NOMO-1 treated with DMSO at 0.1 percent for 48 hours (cell line): ENCODE data around the gene SLF2.
"Not testable (repeated sequence)": the region's sequence is repeated elsewhere in the genome, so short reads cannot be mapped to it uniquely, and the experiment has no call there.

Experiments
- DNase-seq: peaks from one replicate; lab custom pipeline; 2025; ENCODE audit not compliant: unreplicated experiment; lab: John Stamatoyannopoulos, UW

Gene SLF2

DNA sequence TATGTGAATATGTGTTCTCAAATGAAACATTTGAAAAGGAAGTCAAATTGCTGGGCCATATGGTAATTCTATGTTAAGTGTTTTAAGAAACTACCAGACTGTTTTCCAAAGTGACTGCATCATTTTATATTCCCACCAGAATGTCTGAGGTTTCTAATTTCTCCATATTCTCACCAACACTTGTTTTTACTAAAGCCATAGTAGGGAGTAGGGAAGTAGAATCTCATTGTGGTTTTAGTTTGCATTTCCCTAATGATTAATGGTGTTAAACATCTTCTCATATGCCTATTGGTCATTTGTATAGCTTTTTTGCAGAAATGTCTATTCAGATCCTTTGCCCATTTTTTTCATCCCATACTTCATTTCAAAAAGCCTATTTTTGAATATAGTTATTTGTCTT lies 47.5 kb downstream of the SLF2 start:
- DNase-seq = no peak

DNA sequence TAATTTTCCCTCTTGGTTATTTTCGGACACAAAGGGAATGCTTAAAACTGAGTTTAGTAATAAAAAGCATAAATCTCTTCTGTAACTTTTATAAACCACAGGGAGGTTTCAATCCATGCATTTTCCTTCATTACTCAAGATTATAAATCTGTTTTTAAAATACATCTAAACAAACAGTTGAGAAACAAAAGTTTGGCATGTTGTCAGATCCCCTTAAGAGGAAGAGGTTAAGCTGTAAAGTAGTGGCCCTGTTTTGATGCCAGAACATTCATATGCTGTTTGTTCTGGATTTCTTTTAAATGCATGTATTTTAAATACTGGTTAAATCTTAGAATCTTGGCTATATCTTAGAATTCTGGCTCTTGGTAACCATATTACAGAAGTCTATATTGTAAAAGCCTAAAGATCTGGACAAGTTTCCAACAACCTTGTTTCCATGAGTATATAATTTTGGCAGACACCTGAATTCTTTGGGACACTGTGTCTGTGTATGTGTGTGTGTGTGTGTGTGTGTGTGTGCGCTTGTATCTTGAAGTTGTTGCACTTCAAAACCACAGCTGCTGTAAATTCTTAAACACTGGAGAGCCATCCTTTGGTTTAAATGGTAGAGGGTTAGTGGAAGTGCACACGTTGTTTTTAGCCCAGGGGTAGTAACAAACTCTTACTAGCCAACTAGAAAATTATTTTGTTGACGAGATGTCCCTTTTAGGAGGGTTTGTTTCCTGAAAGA lies 49.8 kb downstream of the SLF2 start:
- DNase-seq = no peak

DNA sequence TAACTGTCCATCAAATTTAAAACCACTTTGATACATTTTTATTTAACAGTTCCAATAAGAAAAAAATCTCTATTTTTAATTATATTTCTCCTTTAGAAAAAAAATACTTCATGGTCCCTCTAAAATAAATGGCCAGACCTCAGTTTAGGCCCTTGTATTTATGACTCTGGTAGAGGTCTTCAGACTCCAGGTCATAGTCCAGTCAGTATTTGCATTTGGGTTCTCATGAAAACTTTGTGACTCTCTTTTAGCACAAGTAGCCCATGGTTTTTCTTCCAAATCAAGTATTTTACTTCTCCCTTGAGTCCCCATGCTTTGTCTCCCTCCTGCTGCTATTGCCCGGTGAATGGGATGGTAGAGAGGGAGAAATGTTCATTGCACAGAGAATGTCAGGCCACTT lies 51.1 kb downstream of the SLF2 start:
- DNase-seq = no peak

DNA sequence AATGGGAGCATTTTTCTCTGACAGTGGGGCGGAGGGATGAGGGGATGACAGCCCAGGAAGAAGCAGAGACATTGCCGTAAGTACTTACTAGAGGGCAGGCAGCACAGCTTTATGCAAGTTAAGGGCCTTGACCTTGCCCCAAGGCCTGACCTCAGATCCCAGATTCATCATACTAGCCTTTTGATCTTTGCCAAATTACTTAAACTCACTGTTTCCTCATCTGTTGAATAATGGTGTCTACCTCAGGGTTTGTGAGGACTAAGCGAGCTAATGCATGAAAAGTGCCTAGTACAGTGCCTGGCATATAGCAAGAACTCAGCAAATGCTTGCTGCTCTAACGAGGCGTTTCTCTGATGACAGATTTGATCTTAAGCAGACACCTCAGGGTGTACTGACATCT lies 53.1 kb downstream of the SLF2 start:
- DNase-seq = no peak

DNA sequence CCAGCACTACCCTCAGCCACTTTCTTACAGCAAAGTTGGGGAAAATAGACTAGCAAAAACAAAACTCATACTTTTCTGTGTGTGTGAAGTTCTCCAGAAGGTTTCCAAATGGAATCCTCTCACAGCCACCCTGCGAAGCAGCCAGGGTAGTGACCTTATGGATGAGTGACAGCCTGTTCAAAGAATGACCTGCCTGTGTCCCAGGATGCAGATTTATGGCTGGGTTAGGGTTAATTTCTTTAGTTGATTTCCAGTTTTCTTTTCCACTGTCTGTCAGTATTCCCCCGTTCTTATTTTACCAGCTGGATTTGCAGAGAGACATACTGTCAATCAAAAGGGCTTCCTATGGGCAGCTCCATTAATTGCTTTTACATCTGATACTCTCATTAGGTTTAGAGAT lies 54.1 kb downstream of the SLF2 start:
- DNase-seq = no peak

DNA sequence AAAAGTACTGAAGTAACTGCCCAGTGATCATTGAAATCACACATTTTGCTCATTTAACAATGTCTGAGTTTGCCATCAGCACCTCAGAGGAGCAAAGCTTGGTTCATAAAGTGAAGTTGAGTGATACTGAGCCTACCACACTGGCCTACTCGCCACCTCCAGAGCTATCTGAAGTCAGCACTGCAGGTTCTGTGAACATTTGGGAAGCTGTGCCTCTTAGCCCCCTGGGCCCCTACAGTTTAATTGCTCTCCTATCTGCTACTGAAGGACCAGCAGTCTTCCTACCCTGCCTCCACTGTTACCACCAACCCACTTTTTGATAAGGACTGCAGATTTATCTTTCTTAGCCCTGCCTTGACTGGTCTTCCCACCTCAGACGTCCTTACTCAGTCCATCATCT lies 54.6 kb downstream of the SLF2 start:
- DNase-seq = no peak

DNA sequence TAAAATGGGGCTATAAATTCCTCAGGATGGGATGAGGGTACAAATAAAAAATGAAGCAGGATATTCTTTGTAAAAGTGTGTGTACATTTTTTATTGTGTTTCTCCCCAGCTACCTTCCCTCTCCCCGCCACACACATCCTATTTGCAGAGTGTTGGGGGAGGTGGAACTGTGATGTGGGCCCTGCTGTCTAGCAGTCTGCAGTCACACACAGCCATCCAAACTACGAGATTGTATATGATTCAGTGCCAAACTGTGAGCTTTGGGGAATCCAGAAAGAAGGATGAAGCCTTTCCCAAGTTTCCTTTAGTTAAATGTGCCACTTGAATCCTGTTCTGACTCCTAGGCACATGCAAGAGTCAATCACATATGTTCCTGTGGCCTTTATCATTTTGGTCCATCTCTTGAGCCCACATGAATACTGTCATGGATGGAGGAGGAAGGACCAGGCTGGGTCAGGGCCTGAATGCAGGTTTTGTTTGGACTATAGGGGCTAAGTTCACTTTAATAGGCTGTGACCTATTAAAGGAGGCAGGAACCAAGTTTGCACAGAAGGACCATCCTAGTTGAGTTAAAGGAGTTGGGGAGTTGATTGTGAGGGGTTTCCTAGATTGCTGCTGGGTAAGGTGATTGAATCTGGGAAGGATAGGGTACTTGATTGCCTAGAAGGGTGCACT lies 55.4 kb downstream of the SLF2 start:
- no peak for DNase-seq

DNA sequence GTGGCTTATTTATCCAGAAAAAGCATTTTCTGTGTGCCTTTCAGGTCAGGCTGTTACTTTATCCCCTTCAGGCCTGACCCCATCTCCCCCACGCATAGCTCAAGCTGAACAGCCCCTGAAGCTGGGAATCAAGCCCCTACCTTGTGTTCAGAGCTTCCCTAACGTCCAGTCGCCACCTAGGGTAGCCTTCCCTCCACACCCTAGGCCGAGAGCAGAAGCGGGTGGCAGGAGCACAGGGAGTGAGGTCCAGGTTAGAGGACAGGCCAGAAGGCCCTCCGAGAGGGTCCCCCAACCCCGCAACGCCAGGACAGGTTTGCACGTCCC lies 56.1 kb downstream of the SLF2 start:
- no peak for DNase-seq

DNA sequence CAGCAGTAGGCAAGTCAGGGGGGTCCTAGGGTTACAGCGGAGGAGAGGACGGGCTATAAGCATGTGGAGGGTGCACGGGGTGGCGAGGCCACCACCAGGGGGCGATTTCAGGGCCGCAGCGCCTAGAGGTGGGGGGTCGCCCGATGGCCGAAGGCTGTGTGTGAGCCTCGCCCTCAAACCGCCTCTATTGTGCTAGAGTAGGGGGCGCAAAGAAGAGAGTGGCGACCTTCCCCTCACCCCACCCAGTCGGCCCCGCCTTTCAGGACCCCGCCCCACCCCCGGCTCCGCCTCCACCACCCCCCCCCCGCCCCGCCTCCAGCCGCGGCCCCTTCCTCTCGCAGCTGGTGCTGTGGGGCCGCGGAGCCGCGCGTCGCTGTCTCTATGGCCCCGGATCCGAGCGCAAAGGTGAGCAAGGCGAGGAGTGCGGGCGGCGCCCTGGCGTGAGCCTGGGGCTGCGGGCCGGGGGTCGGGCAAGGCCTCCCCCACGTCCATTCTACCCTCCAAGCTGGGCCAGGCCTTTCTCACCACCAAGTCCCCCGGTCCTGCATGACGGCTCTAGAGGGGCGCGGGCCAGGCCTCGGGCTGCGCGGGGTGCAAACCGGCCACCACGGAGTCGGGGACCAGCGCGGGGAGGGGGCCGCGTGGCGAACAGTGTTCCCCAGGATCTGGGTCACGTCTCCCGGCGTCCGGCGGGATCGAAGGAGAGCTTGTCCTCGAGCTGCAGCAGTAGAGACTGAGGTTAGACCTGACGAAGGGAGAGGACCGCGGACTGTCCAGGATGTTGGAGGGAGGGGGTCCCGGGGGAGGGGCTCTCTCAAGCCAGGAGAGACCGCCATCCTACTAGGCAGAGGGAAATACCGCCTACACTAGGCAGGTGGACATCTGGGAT lies 56.7 kb downstream of the SLF2 start, which contains the start of gene SEMA4G:
Gene SEMA4G (plus strand): TSS at position 318 of the 889 bp plus-strand sequence. CDS start 3,409 bp downstream, outside the sequence.
- DNase-seq = no peak

DNA sequence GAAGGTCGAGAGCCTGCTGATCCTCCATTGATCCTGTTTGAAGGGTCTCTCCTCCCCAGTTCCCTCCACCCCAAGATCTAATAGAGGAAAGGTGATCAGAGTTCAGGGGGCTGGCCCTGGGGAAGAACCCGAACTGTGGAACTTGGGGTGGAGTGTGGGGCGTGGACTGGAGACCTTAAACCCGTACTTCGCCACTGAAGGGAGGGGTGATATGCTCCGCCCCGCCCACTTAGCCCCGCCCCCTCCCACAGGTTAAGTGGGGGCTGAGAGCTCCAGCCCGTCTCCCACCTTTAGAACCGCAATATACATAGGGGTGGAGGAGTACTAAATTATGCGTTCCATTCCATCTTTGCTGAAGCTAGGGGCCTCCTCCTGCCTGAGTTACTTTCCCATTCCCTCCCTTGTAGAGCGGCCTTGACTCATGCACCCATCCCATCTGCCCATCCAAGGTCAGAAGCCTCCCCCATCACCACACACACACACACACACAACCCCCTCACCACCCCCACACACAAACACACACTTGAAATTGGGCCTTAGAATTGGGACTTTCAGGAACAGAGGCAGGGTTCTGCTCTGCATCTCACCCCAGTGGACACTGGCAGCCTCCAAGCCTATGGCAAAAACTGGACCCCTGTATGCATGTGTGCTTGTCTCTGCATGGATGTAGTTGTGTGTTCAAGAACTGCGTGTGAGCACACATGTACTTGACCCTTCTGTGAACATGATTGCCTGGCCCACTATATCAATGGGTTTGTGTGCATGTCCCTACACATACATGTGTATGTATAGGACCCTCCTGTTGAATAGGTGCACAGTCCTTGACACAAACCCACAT lies 57.5 kb downstream of the SLF2 start:
- no peak for DNase-seq

DNA sequence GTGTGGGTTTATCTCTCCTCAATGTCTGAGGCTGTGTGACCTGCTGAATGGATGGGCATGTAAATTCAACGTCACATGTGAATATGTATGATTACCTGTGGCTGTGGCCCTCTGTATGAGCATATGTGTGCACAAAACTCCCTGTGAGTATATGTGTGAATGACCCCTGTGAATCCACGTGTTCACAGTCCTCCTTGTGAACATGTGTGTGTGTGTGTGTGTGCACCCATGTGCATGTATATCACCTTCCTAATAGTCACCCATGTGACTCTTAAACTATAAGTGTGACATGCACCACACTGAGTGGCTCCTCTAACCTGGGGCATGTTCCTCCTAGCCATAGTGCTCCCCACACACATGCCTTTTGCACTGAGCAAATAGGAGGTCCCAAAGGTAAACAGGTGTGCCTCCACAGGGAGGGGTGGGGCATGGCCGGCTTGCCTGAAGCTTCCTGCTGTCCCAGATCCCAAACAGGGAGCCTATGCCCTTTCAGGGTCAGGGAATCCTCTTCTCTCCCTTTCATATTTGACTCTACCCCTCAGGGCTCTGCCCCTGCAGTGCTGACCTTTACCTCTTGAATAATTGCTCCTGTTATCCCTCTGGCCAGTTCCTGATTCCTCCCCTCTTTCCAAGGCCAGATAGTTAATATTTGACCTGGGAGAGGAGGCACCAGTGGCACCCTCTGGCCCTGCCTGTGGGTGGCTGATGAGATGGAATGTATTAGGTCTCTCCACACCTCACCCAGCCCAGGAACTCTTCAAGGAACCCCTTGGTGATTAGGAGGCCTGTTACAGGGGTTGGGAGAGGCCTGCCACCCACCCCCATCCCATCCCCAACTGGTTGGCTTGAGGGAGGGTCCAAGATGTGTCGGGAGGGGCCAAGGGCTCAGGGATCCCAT lies 58.4 kb downstream of the SLF2 start:
- DNase-seq = no peak

DNA sequence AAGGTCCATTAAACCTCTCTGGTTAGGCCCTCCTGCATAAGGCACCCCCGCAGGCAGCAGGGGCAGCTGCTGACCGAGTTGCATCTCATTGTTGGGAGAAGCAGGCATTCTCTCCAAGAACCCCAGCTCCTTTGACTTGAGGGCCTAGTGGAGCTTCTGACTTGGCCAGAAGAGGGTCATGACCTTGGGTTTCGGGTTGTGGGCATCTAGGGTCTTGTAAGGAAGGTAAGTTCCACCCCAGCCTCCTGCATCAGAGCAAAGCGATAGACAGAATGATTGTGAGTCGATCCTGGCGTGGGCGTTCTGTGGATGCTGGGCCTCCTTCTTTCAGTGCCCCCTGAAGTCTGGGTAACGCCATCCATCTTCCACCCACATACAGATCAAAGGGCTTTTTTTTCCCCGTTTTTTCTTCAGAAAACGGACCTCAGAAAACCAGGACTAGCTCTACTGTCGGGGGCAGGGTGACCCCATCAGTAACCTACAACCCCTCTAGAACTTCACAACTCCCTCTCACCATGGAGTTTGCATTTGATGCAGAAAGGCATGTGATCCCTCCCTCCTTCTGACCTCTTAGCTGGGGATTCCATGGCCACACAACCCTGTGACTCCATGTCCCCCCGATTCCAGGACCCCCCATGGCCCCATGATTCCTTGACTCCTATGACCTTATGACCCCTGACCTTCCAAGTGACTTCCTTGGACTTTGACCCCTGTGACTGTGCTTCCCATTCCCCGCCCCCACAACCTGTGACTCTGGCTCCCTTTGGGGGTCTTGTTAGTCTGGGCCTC lies 59.5 kb downstream of the SLF2 start:
- no peak for DNase-seq

DNA sequence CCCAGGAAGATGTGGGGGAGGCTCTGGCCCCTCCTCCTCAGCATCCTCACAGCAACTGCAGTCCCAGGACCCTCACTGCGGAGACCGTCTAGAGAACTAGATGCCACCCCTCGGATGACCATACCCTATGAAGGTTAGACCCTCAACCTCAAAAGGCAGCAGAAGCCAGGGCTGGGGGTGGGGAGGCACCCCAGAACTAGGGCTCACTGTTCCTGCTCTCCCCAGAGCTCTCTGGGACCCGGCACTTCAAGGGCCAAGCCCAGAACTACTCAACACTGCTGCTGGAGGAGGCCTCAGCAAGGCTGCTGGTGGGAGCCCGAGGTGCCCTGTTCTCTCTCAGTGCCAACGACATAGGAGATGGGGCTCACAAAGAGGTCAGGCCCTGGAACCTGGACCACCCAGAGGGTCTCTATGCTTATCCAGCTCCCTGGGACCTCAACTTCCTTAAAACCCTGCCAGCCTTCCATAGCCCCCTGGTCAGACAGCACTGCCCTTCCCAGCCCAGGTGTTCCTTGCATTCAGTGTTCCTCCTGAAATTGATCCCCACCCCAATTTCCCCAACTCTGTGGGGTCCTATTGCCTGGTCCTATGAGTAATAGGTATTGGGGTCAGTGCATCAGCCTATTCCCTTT lies 60.3 kb downstream of the SLF2 start:
- DNase-seq = no peak

DNA sequence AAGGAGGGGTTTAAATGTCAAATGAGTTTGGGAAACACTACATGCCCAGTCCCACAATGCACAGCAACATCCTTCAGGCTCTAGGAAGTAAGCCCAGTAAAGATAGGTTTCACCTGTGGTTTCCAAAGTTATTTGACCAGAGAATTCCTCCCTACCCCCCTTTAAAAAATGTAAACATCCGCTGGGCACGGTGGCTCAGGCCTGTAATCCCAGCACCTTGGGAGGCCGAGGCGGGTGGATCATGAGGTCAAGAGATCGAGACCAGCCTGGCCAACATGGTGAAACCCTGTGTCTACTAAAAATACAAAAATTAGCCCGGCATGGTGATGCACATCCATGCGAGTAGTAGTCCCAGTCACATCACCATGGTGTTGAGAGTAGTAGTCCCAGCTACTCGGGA lies 62.6 kb downstream of the SLF2 start:
- DNase-seq = not testable (repeated sequence)

DNA sequence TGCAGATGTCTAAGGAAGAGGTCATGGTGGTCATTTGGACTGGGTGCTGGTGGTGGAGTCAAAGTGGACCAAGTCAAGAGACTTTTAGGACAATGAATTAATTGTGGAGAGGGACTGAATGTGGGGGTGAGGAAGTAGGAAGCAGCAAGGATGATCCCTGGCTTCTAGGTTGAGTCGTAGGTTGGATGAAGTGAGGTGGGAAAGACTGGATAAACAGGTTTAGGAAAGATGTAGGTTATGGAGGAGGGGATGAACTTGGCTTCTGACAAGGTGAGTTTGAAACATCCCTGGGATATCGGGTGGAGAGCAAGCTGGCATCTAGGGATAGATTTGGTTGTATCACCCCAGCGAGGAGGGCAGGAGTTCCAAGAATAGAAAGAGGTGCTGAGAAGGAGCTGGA lies 64.1 kb downstream of the SLF2 start:
- no peak for DNase-seq

DNA sequence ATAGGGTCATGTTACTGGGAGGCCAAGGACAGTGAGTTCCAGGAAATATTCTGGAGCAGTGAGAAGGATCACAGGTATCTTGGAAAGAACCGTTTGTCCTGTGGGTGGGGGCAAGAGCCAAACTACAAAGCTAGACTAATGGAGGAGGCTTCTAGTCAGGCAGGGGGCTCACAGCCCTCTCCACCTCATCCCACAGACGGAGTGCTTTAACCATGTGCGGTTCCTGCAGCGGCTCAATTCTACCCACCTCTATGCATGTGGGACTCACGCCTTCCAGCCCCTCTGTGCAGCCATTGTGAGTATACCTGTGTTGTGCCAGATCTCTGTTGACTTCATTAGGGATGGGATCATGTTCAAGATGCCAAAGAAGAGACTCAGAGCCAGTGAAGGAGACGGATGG lies 64.7 kb downstream of the SLF2 start:
- no peak for DNase-seq

DNA sequence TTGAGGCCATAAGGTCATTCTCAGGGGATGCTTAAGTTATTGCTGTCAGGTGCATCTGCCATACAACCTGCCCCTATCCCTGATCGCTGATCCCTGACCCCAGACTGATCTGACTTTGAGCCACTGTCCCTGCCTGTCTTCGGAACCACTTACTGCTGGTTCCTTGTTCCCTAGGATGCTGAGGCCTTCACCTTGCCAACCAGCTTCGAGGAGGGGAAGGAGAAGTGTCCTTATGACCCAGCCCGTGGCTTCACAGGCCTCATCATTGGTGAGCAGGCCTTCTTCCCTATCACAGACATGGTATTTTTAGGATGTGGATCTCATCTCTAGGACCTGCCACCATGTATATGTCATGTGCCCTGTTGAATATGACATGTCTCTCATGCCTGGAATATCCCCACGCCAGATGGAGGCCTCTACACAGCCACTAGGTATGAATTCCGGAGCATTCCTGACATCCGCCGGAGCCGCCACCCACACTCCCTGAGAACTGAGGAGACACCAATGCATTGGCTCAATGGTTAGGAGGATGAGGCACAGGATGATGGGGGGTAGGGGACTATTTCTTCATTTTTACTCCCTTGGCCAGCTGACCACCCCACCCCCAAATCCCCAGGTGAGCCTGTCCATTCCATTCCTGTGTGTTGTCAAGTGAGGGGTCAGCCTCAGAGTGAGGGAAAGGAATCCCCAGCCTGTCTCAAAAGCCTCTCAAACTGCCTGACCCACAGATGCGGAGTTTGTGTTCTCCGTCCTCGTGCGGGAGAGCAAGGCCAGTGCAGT lies 65.5 kb downstream of the SLF2 start:
- no peak for DNase-seq

DNA sequence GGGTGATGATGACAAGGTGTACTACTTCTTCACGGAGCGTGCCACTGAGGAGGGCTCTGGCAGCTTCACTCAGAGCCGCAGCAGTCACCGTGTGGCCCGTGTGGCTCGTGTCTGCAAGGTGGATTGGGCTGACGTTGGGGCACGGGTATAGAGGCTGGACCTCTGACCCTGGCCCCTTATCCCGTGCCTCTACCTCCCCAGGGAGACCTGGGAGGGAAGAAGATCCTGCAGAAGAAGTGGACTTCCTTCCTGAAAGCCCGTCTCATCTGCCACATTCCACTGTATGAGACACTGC lies 66.1 kb downstream of the SLF2 start:
- no peak for DNase-seq
